SIG-M5 (cell line): ENCODE measurements around the gene RERG.

Experiments used
- DNase-seq: peaks from one replicate; lab custom pipeline; 2025; lab: John Stamatoyannopoulos, UW

The RERG gene

DNA sequence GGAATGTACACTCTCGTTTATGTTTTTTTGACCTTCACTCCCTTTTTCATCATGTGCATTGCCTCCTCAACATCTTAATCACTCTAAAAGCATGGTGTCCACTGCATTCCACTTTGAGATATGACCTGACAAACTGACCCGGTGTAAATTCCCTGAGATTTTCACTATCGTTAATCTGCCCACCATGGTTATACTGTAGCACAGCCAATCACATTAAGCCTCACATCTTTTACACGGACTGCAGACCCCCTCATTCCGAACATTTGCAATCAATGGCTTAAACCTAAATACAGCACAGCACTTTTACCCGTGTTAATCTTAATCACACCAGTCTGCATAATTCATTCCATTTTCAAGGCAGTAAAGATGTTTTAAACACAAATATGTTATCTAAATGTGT, 2.4 kb downstream of the RERG start:
- no peak for DNase-seq

DNA sequence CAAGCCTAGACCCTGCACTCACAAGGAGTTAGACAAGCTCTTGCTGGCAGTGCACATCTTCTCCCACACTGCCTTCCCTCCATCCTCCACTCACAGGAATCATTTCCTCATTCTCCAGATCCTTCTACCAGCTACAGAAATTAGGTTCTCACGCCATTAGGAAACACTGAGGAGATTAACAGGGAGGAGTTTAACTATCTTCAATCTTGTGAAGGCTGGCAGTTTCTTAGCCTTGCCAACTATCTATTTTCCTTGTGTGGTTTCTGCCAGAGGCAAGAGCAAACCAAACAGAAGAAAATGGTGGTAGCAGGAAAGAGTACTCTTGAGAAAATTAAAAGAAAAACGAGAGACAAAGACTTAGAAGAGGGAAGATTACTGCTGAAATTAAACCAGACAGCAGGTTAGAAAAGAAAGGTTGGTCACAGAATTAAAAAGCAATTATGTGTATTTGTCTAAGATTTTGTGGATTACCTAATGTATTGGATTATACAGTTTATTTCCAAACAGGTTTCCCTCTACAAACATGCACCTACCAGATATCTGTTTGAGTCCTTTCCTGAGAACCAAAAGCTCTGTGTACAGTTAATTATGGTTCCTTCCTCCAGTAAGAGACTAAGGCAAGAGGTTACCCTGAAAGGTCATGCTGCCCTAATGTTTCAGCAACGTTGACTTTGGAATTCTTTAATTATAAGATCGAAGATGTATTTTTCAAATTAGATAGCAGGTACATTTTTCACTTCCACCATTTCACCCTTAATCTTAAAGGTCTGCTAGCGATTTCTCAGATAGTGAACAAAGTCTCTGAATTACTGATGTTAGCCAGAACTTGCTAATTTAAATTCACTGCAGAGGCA, 5.0 kb downstream of the RERG start:
- DNase-seq = no peak

DNA sequence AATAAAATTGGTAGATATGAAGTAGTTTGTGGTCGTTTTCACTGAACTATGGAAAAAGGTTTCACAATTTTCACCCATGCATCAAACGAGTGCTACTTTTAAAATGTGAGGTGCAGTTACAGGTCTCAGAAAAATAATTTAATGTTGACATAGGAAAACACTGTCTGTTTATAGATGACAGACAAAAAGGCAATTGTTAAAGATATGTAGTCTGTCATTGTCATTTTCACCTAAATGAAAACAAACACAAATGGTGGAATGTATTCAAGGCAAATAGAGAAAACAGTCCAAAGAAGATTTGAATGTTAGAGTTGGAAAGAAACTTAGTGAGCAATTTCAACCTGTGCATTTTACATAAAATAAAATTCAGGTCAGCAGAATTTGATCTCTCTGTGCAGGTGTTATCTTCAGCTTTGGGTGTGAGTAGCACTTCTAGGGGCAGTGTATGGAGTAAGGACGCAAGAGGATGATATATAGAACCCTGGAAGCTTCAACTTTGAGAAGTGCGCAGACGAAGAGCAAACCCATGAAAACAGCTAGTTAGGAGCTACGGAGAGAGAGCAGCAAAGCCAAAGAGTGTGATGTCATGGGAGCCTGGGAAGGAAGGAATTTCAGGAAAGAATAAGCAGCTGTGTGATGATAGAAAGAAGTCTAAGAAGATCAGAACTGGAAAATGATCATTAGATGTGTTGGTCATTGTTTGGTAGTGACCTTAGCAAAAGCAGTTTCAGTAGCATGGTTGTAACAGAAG, 6.2 kb downstream of the RERG start:
- DNase-seq = no peak

DNA sequence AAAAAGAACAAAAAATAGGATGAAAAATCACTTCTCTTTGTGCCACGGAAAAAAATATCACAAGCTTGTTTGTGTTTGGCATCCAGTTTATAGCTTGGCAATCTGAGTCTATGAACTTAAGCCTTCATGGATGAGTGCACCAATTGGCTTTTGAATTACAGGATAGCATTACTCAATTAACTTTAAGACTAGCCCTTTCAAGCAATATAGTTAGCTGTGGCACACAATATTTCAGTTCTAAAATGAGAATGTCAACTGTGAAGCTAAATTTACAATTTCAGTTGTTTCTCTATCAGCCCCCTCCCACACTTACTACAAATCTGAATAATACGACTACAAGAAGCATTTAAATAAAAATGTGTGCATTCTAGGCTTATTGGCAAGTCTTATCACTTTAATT, 8.3 kb downstream of the RERG start:
- no peak for DNase-seq

DNA sequence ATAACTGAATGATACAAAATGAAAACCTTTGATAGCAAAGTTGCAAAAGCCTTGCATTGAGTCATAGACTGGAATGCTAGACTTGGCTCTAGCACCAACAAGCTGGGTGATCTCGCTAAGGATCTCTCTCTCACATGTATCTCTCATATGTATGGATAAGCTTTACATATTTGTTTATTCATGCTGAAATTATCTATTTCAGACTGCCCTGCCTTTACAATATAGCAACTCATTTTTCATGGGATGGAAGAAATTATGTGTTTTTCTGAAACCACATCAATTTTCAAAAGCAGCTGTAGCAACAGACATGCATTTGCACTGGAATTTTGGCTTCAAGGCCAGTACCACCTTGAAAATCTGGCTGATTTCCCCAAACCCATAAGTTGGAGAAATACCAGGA, 11.4 kb downstream of the RERG start:
- no peak for DNase-seq

DNA sequence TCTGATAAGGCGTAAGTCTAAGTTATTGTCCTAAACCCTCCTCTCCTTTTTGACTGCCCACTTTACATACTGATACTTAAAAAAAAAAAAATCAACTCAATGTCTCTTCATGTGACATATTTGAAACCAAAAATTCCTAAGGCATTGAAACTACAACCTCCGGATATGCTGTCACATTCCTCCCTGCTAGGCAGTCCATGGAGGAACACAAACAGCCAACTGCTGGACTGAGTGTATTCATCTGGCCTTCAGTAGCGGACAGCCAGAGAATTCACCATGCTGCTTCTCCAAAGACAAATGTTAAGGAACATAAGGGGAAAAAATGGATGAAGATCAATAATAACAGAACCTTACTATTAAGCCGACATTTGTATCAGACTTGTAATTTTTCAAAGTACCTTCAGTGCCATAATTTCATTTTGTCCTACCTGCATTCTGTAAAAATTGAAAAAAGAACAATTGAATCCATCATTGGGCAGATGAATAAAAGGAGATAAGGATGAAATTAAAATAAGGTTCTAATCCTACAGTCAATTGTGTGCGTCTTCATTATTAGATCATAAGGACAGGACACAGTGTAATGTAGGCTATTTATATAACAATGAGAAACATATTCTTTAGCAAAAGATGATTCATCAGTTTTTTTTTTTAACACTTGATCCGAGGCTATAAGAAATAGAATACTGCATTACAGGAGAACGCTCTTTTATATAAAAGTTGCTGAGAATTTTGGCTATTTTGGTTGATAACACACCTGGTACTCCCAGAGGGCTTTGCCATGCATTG, 12.2 kb downstream of the RERG start:
- DNase-seq = no peak

DNA sequence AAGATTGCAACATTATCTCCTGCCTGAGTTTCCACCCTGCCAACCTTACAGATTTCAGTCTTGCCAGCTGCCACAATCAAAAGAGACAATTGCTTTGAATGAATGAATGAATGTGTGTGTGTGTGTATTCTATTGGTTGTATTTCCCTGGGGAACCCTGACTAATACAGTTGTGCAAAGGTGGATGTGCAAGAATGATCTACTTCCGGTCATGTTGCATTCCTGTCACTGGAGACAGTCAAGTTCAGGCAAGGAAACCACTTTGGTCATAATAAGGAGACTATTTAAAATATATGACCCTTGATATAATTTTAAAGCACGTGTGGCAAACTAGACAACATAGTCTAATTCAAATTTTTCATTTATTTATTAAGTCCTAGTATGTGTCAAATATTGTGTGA, 13.1 kb downstream of the RERG start:
- no peak for DNase-seq

DNA sequence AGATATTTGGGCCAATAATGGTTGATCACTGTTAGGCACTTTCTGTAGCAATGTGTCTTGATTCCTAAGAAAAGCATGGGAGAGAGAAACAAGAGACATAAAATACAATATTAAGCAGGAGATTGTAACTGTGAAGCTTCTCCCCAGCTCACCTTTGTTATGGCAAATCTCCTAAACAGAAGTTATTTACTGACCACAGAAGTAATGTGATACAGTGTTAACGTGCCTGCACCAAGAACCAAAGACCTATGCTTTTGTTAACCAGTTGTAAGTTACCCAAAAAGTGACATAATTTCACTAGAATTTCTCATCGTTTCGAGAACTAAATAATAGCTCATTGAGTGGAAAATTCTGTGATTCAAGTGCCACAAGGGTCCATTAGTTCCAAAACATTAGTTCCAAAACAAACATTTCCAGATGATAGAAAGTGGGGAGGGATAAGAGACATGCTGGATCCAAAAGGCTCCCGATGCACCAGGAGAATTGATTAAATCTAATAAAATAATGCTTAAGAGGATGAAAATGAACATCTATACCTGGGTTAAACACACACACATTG, 14.3 kb downstream of the RERG start:
- DNase-seq = no peak

DNA sequence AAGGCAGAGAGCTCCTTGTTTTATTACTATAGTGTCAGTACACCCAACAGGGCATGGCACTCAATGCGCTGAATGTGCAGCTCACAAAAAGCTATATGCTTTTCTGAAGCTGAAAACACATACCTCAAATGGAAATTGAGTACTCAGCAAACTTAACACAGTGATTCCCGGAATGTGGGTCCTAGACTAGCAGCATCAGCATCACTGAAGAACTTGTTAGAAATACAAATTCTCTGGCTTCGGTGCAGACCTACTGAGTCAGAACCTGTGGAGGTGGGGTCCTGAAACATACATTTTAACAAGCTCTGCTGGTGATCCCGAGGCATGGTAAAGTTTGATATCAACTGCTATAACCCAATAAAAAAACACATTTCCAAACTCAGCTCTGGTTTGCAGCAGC, 14.9 kb downstream of the RERG start:
- DNase-seq = no peak

DNA sequence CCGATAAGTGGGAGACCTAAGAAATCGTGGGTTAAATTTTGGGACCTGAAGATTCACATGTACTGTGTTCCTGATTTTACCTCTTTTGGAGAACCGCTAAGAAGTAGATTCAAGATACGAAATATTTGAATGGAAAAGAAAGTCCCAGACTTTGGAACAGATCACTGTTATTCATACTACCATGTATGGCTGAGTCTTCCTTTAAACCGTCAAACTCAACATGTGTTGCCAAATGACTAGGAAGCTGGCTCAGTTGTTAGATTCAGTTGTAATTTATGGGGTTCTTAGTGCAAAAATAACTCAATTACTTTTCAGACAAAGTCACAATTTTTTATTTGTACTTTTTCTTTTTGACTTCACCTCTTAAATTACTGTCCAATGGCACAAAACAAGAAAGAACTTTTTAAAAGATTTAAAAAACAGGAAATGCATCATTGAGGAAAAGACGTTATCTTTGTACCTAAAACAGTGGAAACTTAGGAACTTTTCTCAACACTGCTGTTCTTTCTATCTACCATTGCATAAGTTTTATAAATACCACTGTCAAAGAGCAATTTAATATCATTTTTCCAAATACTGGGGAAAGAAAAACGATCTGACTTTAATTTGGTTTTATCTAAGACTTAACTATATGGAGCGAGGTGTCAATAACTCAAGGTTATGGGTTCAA, 15.7 kb downstream of the RERG start:
- no peak for DNase-seq

DNA sequence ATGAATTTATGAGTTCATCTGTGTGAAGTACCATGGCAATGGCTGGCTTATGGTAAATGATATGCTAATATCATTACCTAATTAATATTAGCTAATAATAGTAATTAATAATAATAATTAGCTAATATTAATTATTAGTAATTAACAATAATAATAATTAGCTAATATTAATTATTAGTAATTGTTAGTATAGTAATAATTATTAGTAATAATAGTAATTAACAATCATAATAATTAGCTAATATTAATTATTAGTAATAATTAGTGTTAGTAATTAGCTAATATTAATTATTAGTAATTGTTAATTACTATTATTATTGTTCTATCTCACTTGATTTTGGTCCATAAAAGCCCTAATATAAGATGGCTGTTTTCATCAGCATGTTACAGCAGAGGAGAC, 19.8 kb downstream of the RERG start:
- DNase-seq = no peak

DNA sequence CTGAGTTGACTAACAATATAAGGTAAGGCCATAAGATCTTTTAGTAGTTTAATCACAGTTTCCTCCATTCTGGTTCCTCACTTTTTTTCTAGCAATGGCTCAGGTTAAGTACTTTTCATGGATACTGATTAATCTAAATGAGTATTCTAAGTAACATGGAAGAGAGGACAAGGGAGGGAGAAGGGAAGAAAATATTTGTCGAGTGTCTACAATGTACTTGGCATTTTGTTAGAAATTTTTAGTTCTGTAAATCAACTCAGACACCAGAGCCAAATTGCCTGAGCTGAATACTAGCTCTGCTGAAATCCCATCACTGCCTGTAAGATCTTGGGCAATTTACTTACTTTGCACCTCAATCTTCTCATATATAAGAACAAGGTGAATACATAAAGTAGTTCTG, 20.2 kb downstream of the RERG start:
- no peak for DNase-seq

DNA sequence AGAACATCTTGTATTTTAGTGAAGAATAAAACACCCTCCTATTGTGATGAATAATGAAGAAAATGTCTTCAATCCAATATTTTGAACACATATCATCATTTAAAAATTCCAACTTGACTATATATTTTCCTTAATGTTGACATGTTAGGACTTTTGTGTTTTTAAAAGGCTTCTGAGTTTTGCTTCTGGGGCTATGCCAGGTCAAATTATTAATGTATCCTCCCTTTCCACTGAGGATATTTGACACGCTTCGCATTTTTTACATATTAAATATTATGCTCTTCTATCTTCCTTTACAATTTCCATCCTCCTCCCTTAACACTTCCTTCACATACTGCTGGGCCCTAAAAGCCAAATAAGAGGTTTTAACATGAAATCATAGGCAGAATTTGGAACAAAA, 20.6 kb downstream of the RERG start:
- no peak for DNase-seq

DNA sequence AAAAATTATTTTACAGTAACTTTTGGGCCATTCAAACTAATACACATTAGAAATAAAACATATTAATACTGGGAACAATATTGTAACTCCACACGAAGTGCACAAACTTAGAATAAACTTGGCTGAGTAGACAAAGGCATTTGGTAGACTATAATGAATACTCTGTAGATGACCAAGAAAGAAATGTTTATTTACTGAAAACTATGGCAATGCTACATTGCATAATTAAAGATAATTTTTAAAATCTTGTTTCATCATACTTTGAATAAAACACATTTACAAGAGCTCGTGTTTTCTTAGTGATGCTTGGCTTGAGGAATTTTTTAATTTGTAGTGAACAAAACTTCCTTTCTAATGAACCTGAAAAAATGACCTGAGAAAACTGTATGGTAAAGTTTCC, 21.3 kb downstream of the RERG start:
- DNase-seq = no peak

DNA sequence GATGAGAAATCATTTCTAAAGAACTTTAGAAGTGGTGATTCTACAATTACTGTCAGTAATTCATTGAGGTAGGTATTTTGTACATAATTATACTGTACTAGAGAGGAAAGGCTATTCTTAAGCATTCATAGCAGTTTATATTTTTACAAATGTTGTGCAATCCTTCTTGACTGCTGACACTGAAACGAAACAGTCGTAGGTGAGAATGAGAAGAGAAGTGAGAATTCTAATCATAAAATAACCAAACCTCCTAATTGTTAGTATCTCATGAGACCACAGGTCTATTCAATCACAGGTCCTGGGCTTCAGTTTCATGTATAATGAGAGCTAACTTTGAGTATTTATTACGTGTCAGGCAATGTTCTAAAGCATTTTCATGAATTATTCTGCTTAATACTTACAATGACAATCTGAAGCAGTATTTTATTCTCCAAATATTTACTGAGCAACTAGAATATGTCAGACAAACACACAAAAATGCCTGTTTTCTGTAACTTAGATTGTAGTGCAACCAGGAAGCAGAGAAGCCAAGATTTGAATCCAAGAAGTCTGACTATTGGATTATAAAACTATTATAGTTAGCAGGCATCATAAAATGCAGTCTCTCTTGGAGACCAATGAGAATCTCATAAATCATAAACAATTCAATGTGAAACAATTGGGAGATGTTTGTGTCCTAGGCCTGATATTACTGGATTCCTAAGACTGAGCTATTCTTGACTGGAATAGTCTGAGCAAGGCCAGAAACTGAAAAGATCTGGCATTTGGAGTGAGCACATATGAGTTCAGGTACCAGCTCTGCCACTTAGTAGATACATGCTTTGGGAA, 24.3 kb downstream of the RERG start:
- DNase-seq = no peak

DNA sequence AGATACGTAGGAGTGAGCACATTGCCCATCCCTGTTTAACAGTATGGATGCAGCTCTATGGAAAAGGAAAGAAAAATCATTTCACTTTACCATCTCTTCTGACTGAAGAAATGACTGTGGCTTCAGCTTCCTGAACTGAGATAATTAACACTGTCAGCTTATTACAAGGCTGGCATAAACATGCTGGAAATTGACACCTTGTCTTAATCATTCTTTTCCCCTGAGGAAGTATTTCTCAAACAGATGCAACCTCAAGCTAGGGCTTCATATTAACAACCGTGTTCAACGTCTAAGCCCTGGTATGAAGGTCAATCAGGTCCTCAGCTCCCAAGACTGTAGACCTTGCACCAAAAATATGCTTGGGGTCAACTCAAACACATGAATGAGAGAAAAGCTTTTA, 25.0 kb downstream of the RERG start:
- no peak for DNase-seq

DNA sequence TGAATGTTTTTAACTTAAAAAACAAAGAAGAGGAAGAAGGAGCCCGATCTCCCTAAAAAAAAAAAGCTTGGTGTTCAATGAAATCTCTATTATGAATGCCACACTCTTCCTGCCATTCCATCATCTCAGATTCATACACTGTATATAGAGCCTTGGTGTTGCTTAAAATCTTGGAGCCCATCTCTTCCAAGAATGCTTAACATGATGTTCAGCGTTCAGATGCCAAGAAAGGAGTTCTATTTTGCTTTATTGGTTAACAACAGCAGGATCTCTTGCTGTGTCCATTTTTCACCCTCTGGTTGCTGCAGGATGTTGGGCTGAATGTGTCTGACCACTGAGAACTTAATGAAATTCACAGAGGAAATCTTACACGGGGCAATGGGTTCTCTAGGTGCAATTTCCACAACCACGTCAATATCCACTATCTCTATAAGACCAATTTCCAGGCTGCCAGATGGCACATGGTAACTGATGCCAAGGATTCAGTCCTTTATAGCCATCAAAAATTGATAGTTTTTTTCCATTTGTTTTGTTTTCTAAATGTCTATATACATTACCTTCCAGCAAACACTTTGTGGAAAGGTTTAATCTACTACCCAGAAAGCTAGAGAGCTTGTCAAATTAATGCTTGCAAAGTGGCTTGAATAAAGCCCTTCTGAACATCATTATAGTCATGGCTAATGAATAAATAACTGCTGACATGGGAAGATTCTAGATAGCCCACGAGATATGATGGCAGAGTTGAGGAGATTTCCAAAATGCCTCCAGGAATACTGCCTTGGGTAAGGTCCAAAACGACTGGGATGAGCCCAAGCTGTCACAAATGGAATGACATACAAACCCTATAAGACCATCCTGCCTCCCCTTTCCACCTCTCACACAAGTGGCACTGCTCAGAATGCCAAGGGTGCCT, 26.5 kb downstream of the RERG start:
- DNase-seq = no peak

DNA sequence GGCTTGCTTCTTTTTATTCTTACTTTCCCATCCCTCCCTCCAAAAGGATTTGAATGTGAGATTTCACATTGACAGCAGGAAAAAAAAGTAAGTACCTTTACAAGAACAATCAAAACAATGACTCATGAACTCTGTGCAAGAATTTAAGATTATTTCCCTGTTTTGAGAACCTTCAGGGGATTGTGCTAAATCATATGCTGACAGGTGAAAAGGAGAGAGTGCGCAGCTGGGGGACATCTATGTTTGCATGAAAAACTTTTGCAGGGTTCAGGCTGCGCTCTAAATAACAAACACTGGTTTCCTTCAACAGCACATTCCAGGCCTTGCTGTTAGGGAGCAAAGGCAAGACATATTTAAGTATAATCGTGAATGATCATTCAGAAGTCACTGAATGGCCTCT, 27.3 kb downstream of the RERG start:
- no peak for DNase-seq

DNA sequence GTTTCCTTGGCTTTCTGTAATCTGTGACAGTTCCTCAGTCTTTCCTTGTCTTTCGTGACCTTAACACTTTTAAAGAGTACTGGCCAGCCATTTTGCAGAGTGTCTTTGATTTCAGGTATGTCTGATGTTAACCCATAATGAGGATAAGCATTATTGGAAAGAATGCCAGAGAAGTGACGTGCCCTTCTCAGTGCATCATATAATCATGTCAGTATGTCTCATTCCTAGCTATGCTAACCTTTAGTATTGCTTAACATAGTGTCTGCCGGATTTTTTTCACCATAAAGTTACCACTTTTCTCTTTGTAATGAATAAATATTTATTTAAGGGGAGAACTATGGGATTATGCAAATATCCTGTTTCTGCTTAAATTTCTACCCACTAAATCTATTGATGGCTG, 28.5 kb downstream of the RERG start:
- DNase-seq = no peak

DNA sequence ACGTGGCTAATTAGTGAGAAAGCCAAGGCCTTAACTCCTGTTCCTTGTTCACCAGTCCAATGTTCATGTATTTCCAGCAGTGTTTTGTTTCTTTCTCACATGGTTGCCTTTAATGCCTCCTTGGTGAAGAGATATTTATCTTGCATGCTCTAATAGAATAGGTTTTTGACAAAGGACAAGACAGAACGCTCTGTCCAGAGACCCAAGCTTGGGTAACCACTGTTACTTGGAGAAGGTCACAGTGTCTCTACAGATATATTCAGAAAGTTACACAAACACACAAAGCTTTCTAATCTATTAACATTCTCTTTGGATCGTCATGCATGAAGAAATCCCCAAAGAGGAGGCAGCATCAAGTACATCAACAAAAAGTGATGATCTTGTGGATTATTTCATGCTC, 33.1 kb downstream of the RERG start:
- no peak for DNase-seq
